GM12878 (cell line): Measurements from ENCODE around the gene IL1RAPL1.

Experiments used
- CBFB ChIP-seq: IDR thresholded peaks from 2 replicates; pipeline ENCODE4 v1.6.1; 2016; ENCODE audit warnings: antibody characterized with exemption, low read depth
- CREB1 ChIP-seq: IDR thresholded peaks from 2 replicates; pipeline ENCODE4 v1.6.1; 2012; ENCODE audit warnings: low read depth, mild to moderate bottlenecking, inconsistent platforms
- E4F1 ChIP-seq: fragments of 450-650 bp; IDR thresholded peaks from 2 replicates; pipeline ENCODE4 v1.6.1; 2018; ENCODE audit warnings: borderline replicate concordance, mild to moderate bottlenecking; ENCODE audit not compliant: partially characterized antibody
- EP300 ChIP-seq, 2 experiments: fragments of 150-350 bp in 1 of 2; IDR thresholded peaks; 2 replicates each; pipeline ENCODE4 v1.6.1; 2011 to 2012; ENCODE audit warnings: low read depth in 2 of 2, low read length in 2 of 2, borderline replicate concordance in 1 of 2, improper control_type of control experiment in 1 of 2, inconsistent platforms in 1 of 2; ENCODE audit not compliant: control insufficient read depth in 1 of 2
- FOXM1 ChIP-seq: IDR thresholded peaks from 2 replicates; pipeline ENCODE4 v1.6.1; 2012; ENCODE audit warnings: low read depth, mild to moderate bottlenecking, inconsistent platforms, low read length, moderate library complexity
- PBX3 ChIP-seq: IDR thresholded peaks from 2 replicates; pipeline ENCODE4 v1.6.1; 2011; ENCODE audit warnings: mild to moderate bottlenecking, low read depth, low read length, moderate library complexity; ENCODE audit not compliant: insufficient replicate concordance
- POLR2A ChIP-seq: IDR thresholded peaks from 2 replicates; pipeline ENCODE4 v1.6.1; 2011; ENCODE audit warnings: low read depth, mild to moderate bottlenecking, low read length
- TAF1 ChIP-seq: IDR thresholded peaks from 2 replicates; pipeline ENCODE4 v1.6.1; 2011; ENCODE audit warnings: mild to moderate bottlenecking, low read depth, low read length, borderline replicate concordance
- YY1 ChIP-seq: IDR thresholded peaks from 2 replicates; pipeline ENCODE4 v1.6.1; 2011; ENCODE audit warnings: low read depth, mild to moderate bottlenecking, low read length
- TF ChIP-seq, protein P1 (sequence below), 3 experiments: IDR thresholded peaks in 2 of 3; conservative IDR thresholded peaks in 1 of 3; 2 replicates each; pipeline ENCODE4 v1.5.1; 2011; ENCODE audit warnings: low read depth in 3 of 3, low read length in 3 of 3, mild to moderate bottlenecking in 3 of 3, control low read depth in 2 of 3, moderate library complexity in 2 of 3, inconsistent platforms in 1 of 3, mixed read lengths in 1 of 3; ENCODE audit not compliant: control insufficient read depth in 2 of 3, insufficient read depth in 1 of 3; ENCODE audit errors: extremely low read depth in 1 of 3

- TF ChIP-seq EP300 (IDR thresholded peaks at IDR 0.05; ENCODE audit: borderline replicate concordance in 1 of 2, control insufficient read depth in 1 of 2, low read depth in 2 of 2, low read length in 2 of 2), result no peak
- TF ChIP-seq, protein P1, sequence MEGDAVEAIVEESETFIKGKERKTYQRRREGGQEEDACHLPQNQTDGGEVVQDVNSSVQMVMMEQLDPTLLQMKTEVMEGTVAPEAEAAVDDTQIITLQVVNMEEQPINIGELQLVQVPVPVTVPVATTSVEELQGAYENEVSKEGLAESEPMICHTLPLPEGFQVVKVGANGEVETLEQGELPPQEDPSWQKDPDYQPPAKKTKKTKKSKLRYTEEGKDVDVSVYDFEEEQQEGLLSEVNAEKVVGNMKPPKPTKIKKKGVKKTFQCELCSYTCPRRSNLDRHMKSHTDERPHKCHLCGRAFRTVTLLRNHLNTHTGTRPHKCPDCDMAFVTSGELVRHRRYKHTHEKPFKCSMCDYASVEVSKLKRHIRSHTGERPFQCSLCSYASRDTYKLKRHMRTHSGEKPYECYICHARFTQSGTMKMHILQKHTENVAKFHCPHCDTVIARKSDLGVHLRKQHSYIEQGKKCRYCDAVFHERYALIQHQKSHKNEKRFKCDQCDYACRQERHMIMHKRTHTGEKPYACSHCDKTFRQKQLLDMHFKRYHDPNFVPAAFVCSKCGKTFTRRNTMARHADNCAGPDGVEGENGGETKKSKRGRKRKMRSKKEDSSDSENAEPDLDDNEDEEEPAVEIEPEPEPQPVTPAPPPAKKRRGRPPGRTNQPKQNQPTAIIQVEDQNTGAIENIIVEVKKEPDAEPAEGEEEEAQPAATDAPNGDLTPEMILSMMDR (IDR thresholded peaks at IDR 0.05 in 2 of 3, conservative IDR thresholded peaks at IDR 0.05 in 1 of 3; ENCODE audit: control insufficient read depth in 2 of 3, extremely low read depth in 1 of 3, insufficient read depth in 1 of 3, low read depth in 3 of 3, low read length in 3 of 3), result no peak
- no peak for TF ChIP-seq CREB1
- TF ChIP-seq PBX3, result no peak
- TF ChIP-seq E4F1, result no peak
- TF ChIP-seq POLR2A, result no peak
- no peak for TF ChIP-seq CBFB
- TF ChIP-seq FOXM1, result no peak
- TF ChIP-seq YY1, result no peak
- no peak for TF ChIP-seq TAF1
Observed at GRCh38 chrX:29388509-29388908, 801.3 kb downstream of the IL1RAPL1 start.
